ENCODE measurements around the gene SNX2.
"Not testable (repeated sequence)": the region's sequence is repeated elsewhere in the genome, so short reads cannot be mapped to it uniquely, and the experiment has no call there.

The SNX2 gene

GRCh38 chr5:122774861-122775549, at the start of gene SNX2:
TSS of gene SNX2 (plus strand) at chr5:122775080. CDS start at chr5:122775104, 24 bp downstream.
- peak; percentile 67 for DNase-seq

GRCh38 chr5:122727112-122727541, 47.8 kb upstream of the SNX2 start:
- no peak for DNase-seq

- DNase-seq = no peak
These were observed 44.8 kb upstream of the SNX2 start for GRCh38 chr5:122730037-122730436.

GRCh38 chr5:122730456-122730855, 44.4 kb upstream of the SNX2 start:
- no peak for DNase-seq

GRCh38 chr5:122736086-122736845, 38.6 kb upstream of the SNX2 start:
- DNase-seq = no peak

- DNase-seq = no peak
These were observed 36.8 kb upstream of the SNX2 start for GRCh38 chr5:122738088-122738487.

- no peak for DNase-seq
These were observed 33.2 kb upstream of the SNX2 start for GRCh38 chr5:122741681-122742080.

- DNase-seq = no peak
These were observed 31.6 kb upstream of the SNX2 start for GRCh38 chr5:122743261-122743660.

GRCh38 chr5:122745597-122745996, 29.3 kb upstream of the SNX2 start:
- no peak for DNase-seq

GRCh38 chr5:122749886-122750285, 25.0 kb upstream of the SNX2 start:
- DNase-seq = no peak

GRCh38 chr5:122751293-122751782, 23.5 kb upstream of the SNX2 start:
- DNase-seq = no peak

- no peak for DNase-seq
These were observed 21.4 kb upstream of the SNX2 start for GRCh38 chr5:122753500-122753899.

- DNase-seq = no peak
These were observed 19.1 kb upstream of the SNX2 start for GRCh38 chr5:122755783-122756182.

GRCh38 chr5:122756264-122756911, 18.5 kb upstream of the SNX2 start:
- no peak for DNase-seq

GRCh38 chr5:122757285-122757684, 17.6 kb upstream of the SNX2 start:
- no peak for DNase-seq

GRCh38 chr5:122759241-122760070, 15.4 kb upstream of the SNX2 start:
- no peak for DNase-seq

GRCh38 chr5:122760236-122760635, 14.6 kb upstream of the SNX2 start:
- no peak for DNase-seq

GRCh38 chr5:122761115-122761514, 13.8 kb upstream of the SNX2 start:
- DNase-seq = no peak

- DNase-seq = not testable (repeated sequence)
These were observed 13.0 kb upstream of the SNX2 start for GRCh38 chr5:122761896-122762295.

GRCh38 chr5:122766130-122766529, 8.8 kb upstream of the SNX2 start:
- DNase-seq = no peak

GRCh38 chr5:122770477-122770876, 4.4 kb upstream of the SNX2 start:
- DNase-seq = no peak

- no peak for DNase-seq
These were observed 2.4 kb upstream of the SNX2 start for GRCh38 chr5:122772446-122772845.

- DNase-seq = no peak
These were observed 1.3 kb upstream of the SNX2 start for GRCh38 chr5:122773619-122774018.
